Measurements from ENCODE around the gene RAB6A.
A peak's percentile ranks its signal among the peaks of the same experiment; 100 is the strongest.
"Not testable (repeated sequence)": the region's sequence is repeated elsewhere in the genome, so short reads cannot be mapped to it uniquely, and the experiment has no call there.

RAB6A gene

DNA sequence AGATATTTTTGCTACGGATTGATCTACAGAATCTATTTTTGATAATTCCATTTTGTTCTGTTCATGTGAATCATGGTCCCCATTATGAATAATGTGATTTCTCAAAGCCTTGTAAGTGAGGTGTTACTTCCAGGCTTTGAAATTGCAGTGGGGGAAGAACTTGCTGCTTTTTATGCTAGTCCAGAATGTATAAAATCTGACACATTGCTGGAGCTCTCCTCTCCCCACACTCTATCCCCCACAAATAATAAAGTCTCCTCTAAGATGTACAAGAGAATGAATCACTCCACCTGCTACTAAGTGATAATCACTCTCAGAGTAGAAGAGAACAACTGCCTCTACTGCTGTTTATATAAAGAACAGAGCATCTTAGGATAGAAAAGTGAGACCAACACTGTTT, 5.9 kb upstream of the RAB6A start:
- DNase-seq, result peak in 1 of 58 donors; percentile 22

DNA sequence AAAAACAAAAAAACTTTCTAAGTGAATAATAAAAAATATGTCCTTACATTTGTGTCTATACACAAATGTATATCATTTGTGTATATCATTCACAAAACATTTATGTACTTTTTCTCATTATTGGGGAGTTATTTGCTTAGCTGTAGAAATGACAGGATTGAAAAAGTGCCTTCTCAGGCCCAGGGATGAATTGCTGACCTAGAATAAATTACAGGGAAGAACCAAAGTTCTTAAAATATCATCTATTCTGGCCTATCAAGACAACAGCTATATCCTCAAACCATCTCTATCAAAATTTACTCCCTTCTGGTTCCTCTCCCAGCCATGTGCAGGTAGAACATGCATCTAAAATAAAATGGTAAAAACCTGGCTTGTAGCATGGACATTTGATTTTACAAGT, 1.9 kb upstream of the RAB6A start:
- DNase-seq, result no peak

DNA sequence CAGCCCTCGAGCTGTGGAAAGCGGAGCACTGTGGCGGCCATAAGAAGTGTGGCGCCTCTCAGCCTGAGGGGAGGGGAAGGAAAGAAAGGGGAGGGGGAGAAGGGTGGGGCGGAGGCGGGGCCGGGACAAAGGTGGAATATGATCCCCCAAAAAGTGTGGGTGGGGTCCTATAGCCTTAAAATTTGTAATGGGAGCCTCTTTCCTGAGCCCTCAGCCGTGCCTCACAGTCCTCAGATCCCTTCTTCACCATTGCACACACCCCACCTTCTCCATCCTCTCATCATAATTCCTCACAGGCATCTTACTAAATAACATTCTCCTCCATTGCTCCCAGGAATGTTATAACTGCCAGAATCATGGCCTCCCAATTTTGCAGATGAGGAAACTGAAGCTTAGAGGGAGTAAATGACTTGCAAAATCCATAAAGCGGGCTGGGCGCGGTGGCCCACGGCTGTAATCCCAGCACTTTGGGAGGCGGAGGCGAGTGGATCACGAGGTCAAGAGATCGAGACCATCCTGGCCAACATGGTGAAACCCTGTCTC, 600 bp upstream of the RAB6A start:
- DNase-seq, result peak in 2 of 58 donors; percentile 15 to 41

DNA sequence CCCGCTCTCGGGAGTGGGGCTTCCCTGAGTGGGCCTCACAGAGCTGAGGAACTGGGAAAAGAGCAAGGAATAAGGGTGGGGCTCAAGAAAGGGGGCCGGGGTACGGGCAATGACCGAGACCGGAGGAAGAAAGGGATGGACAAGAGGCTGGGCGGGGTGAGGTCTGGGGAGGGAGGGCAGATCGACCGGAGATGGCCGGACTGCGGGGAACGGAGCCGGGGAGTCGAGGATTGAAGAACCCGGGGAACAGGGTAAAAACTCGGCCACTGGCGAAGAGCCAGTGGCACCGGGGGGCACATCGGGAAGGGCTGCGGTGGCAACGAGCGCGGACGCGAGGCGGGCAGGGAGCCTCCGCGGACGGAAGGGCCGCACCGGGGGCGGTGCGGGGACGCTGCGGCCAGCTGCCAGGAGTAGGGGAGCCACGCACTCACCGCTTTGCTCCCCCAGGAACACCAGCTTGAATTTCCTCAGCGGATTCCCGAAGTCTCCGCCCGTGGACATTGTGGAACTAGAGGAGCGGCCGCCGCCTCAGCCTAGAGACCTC, 667 bp downstream of the RAB6A start:
- DNase-seq, result peak in 40 of 58 donors; percentile 14 to 69 (median 40)

DNA sequence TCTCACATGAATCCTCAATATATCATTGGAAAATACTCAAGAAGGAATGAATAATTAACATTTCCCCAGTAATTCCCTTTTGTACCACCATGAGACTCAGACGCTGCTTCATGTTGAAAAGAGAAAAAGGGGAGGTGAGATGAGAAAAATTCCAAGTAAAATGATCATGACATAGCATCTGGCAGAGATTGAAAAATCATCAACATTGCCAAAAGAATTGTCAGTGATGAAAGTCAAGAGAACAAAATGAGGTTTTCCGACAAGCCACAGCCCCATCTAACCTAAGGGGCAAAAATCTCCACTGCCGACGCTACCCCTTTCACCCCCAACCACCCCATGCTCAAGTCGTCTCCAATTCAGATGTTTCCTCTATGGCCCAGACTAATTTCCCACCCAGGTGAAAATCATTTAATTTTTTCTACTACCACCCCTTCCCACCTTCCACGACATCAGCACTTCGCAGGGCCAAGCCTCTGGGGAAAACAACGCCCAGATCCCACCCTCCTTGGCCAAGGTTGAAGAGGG, 1.2 kb downstream of the RAB6A start:
- DNase-seq, result peak in 2 of 58 donors; percentile 17 to 47

DNA sequence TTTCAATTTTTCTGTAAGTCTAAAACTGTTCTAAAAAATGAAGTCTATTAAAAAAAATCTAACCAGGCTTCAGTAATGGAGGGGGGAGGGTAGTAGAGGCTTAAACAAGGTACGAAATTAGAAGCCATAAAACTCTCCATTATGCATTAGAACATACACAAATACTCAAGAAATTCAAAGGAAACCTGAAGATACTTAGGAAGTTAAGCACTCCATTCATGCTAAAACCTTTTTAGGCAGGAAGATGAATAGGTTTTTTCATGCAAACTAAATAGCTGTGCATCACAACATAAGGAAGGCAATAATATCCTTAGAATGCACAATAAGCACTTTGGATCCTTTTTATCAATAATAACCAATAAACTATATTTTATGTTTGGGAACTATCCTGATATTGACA, 2.4 kb downstream of the RAB6A start:
- DNase-seq, result no peak

DNA sequence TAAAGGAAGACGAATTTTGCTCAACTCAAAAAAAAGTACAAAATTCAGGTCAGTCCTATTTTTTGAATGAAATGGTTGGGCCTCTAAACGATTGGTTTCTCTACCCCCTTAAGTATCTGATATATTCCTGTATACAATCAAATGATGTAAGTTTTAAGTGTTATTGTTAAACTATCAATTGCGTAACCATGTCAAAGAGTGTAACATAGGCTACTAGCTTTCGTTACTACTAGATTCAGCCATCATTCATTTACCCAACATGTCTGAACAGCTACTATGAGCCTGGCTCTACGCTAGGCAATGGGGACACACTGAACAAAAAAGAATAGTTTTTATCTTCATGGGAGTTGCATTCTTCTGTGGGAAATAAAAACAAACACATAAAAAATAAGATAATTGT, 3.3 kb downstream of the RAB6A start:
- no peak for DNase-seq

DNA sequence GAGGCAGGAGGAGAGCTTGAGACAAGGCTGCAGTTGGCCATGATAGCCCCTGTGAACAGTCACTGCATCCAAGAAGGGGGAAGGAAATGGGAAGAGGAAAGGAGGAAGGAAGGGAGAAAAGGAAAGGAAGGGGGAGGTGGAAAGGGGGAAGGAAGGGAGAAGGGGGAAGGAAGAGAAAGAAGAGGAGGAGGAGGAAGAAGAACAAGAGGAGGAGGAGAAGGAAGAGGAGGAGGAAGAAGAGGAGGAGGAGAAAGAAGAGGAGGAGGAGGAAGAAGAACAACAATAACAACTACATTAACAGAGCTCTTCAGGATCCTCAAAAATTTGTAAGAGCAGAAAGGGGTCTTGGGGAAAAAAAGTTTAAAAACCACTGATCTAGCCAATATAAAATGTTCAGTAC, 5.2 kb downstream of the RAB6A start:
- no peak for DNase-seq

DNA sequence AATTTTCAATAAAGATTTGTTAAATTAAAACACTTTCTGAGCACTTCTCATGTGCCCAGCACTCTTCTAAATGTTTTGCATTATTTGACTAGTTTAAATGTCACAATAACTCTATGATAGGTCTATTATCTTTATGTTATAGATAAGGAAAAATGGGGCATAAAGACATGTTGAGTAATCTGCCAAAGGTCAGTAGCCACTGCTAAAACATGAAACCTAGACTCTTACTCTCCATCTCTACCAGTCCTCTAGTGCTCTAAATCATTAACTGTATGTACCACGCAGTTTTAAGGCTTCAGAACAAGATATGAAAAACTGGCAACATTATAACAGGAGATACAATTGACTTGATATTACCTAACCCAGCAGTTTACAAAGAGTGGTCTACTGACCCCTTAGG, 6.9 kb downstream of the RAB6A start:
- no peak for DNase-seq

DNA sequence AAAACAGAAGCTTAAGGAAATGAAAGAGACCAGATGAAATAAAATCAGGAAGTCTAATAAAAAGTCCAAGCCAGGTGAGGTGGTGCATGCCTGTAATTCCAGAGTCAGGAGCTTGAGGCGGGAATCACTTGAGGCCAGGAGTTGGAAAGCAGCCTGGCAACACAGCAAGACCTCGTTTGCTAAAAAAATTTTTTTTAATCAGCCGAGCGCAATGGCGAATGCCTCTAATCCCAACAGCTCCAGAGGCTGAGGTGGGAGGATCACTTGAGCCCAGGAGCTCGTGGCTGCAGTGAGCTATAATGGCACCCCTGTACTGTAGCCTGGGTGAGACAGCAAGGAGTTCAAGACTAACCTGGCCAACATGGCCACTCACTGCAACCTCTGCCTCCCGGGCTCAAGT, 8.0 kb downstream of the RAB6A start:
- no peak for DNase-seq

DNA sequence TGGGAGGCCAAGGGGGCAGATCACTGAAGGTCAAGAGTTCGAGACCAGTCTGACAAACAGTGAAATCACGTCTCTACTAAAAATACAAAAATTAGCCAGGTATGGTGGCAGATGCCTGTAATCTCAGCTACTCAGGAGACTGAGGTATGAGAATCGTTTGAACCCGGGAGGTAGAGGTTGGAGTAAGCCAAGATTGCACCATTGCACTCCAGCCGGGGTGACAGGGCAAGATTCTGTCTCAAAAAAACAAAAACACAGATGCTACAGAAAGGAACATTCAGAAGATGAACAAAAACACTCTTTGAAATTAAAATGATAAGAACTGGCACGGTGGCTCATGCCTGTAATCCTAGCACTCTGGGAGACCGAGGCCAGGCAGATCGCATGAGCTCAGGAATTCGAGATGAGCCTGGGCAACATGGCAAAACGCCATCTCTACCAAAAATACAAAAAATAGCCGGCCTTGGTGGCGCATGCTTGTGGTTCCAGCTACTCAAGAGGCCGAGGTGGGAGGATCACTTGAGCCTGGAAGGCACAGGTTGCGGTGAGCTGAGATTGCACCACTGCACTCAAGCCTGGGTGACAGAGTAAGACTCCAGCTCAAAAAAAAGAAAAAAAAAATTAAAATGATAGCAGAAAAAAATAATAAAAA, 8.5 kb downstream of the RAB6A start:
- DNase-seq, result peak in 2 of 58 donors; percentile 2 to 6

DNA sequence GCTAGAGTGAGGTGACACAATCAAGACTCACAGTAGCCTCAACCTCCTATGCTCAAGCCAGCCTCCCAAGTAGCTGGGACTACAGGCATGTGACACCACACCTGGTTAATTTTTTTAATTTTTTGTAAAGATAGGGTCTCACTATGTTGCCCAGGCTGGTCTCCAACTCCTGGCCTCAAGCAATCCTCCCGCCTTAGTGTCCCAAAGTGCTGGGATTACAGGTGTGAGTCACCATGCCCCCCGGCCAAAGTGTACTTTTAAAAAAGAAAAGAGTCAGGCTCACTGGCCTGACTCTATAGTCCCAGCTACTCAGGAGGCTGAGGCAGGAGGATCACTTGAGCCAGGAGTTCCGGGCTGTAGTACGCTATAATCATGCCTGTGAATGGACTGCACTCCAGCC, 10.0 kb downstream of the RAB6A start:
- not testable (repeated sequence) for DNase-seq

DNA sequence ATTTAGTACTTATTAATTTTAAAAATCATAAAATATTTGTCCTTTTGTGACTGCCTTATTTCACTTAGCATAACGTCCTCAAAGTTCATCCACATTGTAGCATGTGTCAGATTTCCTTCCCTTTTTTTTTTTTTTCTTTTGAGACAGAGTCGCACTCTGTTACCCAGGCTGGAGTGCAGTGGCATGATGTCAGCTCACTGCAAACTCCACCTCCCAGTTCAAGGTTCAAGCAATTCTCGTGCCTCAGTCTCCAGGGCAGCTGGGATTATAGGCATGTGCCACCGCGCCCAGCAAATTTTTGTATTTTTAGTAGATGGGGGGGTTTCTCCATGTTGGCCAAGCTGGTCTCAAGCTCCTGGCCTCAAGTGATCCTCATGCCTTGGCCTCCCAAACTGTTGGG, 10.6 kb downstream of the RAB6A start:
- DNase-seq, result no peak

DNA sequence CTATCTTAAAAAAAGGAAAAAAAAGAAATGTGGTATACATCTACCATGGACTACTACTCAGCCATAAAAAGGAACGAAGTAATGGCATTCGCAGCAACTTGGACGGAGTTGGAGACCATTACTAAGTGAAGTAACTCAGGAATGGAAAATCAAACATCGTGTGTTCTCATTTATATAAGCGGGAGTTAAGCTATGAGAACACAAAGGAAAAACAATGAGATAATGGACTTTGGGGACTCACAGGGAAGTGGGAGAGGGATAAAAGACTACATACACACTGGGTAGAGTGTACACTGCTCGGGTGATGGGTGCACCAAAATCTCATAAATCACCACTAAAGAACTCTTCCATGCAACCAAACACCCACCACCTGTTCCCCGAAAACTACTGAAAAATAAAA, 11.8 kb downstream of the RAB6A start:
- no peak for DNase-seq

DNA sequence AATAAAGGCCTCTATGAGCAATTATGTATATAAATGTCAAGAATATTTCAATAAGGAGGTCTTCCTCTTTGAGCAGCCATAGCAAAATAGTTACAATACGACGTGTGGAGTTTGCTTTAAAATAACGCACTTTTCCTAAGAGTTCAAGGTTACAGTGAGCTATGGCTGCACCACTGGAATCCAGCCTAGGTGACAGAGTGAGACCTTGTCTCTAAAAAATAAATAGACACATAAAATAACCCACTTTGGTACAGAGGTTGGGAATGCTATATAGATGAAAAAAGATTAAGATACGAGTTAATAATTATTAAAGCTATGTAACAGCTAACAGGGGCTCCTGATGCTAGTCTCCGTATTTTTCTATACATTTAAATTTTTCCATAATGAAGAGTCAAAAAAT, 12.6 kb downstream of the RAB6A start:
- no peak for DNase-seq

DNA sequence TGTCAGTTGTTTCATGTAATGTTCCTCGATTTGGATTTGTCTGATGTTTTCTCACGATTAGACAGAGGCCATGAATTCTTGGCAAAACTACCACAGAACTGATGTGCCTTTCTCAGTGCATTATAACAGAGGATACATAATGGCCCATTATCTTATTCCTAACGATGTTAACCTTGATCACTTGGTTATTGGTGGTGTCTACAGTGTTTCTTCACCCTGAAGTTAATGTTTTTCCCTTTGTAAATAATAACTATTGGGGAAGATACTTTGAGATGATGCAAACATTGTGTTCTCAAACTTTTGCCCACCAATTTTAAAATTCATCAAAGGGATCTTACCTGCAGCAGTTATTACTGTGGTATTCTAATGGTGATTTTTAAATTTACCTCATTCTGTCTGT, 13.1 kb downstream of the RAB6A start:
- no peak for DNase-seq

DNA sequence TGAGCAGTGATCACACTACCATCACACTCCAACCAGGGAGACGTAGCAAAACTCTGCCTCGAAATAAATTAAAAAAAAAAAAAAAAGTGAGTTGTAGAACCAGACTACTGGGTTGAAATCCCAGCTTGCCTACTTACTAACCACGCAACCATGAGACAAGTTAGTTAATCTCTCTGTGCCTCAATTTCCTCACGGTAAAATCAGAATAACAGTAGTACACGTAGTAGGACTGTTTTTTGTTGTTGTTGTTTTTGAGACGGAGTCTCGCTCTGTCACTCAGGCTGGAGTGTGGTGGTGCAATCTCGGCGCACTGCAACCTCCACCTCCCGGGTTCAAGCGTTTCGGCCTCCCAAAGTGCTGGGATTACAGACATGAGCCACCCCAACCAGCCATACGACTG, 14.2 kb downstream of the RAB6A start:
- no peak for DNase-seq

DNA sequence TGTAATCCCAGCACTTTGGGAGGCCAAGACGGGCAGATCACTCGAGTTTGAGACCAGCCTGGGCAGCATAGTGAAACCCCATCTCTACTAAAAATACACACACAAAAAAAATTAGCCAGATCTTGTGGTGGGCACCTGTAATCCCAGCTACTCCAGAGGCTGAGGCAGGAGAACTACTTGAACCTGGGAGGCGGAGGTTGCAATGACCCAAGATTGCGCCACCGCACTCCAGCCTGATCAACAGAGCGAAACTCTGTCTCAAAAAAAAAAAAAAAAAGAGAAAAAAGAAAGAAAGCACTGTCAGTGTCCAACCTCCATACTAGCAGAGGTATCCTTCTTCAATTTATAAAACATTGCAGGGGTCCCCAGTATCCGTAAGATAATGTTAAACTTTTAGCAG, 17.8 kb downstream of the RAB6A start:
- no peak for DNase-seq

DNA sequence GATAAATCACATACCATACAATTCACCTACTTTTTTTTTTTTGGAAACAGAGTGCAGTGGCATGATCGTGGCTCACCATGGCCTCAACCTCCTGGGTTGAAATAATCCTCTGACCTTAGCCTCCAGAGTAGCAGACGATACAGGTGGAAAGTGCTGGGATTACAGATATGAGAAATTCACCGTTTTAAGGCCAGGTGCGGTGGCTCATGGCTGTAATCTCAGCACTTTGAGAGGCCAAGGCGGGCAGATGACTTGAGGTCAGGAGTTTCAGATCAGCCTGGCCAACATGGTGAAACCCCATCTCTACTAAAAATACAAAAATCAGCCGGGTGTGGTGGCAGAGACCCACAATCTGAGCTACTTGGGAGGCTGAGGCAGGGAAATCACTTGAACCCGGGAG, 24.9 kb downstream of the RAB6A start:
- not testable (repeated sequence) for DNase-seq

DNA sequence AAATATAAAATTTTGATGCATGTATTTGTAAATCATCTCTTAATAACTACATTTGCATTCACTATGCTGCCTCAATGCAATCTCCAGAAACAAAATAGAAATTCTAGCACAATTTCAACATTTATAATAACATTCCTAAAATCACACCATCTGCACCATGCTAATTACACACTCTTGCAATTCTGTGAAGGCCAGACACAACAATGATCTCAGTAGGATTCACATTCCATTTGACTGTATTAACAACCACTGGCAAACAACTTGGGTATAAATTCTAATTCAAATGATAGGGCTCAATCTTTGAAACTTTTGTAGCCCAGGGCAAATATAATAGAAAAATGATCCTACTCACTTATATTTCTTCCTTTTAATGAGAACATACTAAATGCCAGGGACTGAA, 25.9 kb downstream of the RAB6A start:
- DNase-seq, result no peak

DNA sequence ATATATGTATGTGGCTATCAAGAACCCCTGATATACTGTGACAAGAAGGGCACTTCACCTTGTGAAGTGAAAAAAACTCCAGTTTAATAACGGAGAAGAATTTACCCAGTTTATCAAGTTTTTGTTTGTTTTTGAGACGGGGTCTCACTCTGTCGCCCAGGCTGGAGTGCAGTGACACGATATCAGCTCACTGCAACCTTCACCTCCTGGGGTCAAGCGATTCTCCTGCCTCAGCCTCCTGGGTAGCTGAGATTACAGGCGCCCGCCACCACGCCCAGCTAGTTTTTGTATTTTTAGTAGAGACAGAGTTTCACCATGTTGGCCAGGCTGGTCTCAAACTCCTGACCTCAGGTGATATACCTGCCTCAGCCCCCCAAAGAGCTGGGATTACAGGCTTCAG, 26.9 kb downstream of the RAB6A start:
- DNase-seq, result not testable (repeated sequence)

DNA sequence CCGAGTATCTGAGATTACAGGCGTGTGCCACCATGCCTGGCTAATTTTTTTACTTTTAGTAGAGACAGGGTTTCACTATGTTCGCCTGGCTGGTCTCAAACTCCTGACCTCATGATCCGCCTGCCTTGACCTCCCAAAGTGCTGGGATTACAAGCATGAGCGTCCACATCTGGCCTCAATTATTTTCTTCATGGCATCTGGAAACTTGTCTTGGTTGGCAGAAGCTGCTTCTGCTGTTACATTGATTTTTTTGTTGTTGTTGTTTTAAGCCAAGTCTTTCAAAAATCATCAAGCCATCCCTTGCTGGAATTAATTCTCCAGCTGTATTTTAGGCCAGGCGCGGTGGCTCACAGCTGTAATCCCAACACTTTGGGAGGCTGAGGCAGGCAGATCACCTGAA, 27.9 kb downstream of the RAB6A start:
- DNase-seq, result not testable (repeated sequence)

DNA sequence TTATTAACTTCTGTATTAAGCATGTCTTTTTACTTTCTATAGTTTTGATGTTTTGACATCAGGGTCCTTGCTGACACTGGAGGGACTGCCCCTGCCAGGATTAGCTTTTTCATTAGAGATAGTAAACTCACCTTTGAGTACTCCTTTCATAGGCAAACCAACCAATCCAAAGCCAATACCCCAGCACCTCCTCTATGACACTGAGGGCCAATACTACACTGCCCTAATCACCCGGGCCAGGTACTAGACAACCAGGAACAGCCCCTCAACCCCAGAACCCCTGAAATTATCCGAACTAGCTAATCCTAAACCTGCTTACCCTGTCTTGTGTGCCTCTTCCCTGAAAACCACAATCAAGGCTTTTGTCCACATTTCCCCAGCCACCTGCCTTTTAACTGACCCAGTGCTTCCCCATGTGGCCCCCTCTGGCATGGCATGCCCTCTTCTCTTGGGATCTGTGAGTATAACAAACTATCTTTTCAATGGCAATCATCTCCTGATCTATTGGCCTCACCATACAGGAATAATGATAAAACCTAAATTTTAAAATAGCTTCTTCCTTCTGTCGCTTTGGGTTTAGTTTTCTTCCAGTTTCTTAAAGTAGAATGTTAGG, 31.2 kb downstream of the RAB6A start:
- peak in 17 of 58 donors; percentile 2 to 49 (median 18) for DNase-seq
